Measurements from ENCODE around the gene ICAM1. TPM values are rescaled to one million over a fixed set of nuclear protein-coding genes. Genes with fewer than 3 reads are reported as not detected.
"Not testable (repeated sequence)": the region's sequence is repeated elsewhere in the genome, so short reads cannot be mapped to it uniquely, and the experiment has no call there.

The ICAM1 gene
- total RNA-seq, 5 donors from 2014 or later (not counting 1 experiment from before 2014, with no cell fraction given), result 4.2 to 11.0 (median 5.9) TPM

DNA sequence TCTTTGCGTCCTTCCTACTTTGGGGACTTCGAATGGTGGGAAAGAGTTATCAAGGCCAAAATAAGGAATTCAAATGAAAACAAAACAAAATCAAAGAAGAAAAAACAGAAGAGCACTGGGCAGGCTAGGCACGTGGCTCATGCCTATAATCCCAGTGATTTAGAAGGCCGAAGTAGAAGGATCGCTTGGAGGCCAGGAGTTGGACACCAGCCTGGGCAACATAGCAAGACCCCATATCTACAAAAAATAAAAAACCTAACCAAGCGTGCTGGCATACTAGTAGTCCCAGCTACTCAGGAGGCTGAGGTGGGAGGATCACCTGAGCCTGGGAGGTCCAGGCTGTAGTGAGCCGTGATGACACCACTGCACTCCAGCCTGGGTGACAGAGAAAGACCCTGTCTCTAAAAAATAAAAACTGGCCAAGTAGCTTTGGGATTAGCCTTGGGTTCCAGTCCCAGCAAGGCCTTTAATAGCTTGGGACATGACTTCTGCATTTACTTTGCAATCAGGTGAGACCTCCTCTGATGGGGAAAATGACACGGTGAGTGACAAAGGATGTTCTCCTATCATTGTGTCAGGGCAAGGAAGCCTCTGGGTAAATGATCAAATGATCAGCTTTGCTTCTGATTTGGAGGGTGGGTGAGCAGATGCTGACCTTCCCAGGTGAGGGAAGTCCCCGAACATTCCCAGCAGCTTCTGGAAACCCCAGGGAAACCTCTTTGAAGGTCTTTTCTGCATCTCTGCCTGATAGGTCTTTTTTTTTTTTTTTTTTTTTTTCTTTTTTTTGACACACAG lies 7.1 kb downstream of the ICAM1 start:
- H3K27me3 ChIP-seq (replicated peaks in 1 of 2; ENCODE audit: control insufficient read depth in 2 of 2, extremely low read depth in 1 of 2, insufficient read depth in 2 of 2, low read length in 1 of 2), result no peaks in the 10 kb centered on the region
- 95% methylated on average over 5 of the region's 9 CpGs for WGBS (ENCODE audit: insufficient coverage)
- H3K4me1 ChIP-seq (ENCODE audit: control insufficient read depth in 1 of 2, extremely low read depth in 1 of 2, insufficient read depth in 2 of 2, low read length in 2 of 2), result peaks cover 0 to 11% of the 10 kb centered on the region in 2 experiments
- POLR2A ChIA-PET, result interaction anchor here (0.7 to 1.0 kb wide), 2 partner anchors 8 to 10 kb away, joined by 3 to 13 read pairs; no protein-coding TSS in a partner anchor
- peaks cover 14% of the 10 kb centered on the region for H3K36me3 Mint-ChIP-seq
- no peaks in the 10 kb centered on the region for H3K9me3 ChIP-seq
- no peak for ATAC-seq (replicated peaks in 1 of 4)
- no peak overlapping the region for H3K27ac ChIP-seq (ENCODE audit: low read length)
- H3K9me3 Mint-ChIP-seq, result no peaks in the 10 kb centered on the region
- no peak overlapping the region for H3K27ac Mint-ChIP-seq
- H3K4me3 Mint-ChIP-seq, result no peak overlapping the region
- H3K36me3 ChIP-seq (ENCODE audit: control insufficient read depth in 2 of 2, extremely low read depth in 1 of 2, insufficient read depth in 1 of 2, low read length in 1 of 2), result peaks cover 0 to 18% of the 10 kb centered on the region in 2 donors
- no peak overlapping the region for H3K4me3 ChIP-seq (ENCODE audit: control insufficient read depth in 1 of 2, extremely low read depth in 1 of 2, low read length in 1 of 2)
- H3K4me1 Mint-ChIP-seq, result peaks cover 11 to 14% (median 13%) of the 10 kb centered on the region in 3 donors
- no peak for DNase-seq
- H3K27me3 Mint-ChIP-seq, result no peaks in the 10 kb centered on the region
- CTCF ChIA-PET, result interaction anchor here in 1 of 2 donors (0.5 kb wide), 1 partner anchor 286 kb away, joined by 3 read pairs; no protein-coding TSS in a partner anchor

- Mint-ChIP-seq H3K27me3 (no peaks in the 10 kb centered on the region), H3K36me3 (peaks cover 18% of the 10 kb centered on the region), H3K4me3 (no peak overlapping the region), H3K4me1 (peaks cover 10 to 14% (median 11%) of the 10 kb centered on the region in 3 donors), H3K9me3 (no peaks in the 10 kb centered on the region), H3K27ac (peak overlapping the region in 1 of 2 donors; percentile 34)
- POLR2A ChIA-PET, result interaction anchor here in 1 of 2 donors (1.0 kb wide), 1 partner anchor 9 kb away, joined by 3 read pairs; no protein-coding TSS in a partner anchor
- no peak overlapping the region for H3K4me3 ChIP-seq (ENCODE audit: control insufficient read depth in 1 of 2, extremely low read depth in 1 of 2, low read length in 1 of 2)
- no peak overlapping the region for H3K27ac ChIP-seq (ENCODE audit: low read length)
- H3K4me1 ChIP-seq (ENCODE audit: control insufficient read depth in 1 of 2, extremely low read depth in 1 of 2, insufficient read depth in 2 of 2, low read length in 2 of 2), result peaks cover 0 to 11% of the 10 kb centered on the region in 2 experiments
- H3K36me3 ChIP-seq (ENCODE audit: control insufficient read depth in 2 of 2, extremely low read depth in 1 of 2, insufficient read depth in 1 of 2, low read length in 1 of 2), result peaks cover 0 to 27% of the 10 kb centered on the region in 2 donors
- no peak for DNase-seq
- CTCF ChIA-PET, result interaction anchor here in 1 of 2 donors (0.5 to 1.7 kb wide), 2 partner anchors 8 to 285 kb away, joined by 3 to 6 read pairs; partner anchors contain the start of gene ICAM1
- no peak for ATAC-seq (replicated peaks in 1 of 4)
- WGBS (ENCODE audit: insufficient coverage), result 91% methylated on average over 1 of the region's 1 CpG
- no peaks in the 10 kb centered on the region for H3K9me3 ChIP-seq
- H3K27me3 ChIP-seq (replicated peaks in 1 of 2; ENCODE audit: control insufficient read depth in 2 of 2, extremely low read depth in 1 of 2, insufficient read depth in 2 of 2, low read length in 1 of 2), result no peaks in the 10 kb centered on the region
Measured at GRCh38 chr19:10278935-10279334, 8.0 kb downstream of the ICAM1 start.

DNA sequence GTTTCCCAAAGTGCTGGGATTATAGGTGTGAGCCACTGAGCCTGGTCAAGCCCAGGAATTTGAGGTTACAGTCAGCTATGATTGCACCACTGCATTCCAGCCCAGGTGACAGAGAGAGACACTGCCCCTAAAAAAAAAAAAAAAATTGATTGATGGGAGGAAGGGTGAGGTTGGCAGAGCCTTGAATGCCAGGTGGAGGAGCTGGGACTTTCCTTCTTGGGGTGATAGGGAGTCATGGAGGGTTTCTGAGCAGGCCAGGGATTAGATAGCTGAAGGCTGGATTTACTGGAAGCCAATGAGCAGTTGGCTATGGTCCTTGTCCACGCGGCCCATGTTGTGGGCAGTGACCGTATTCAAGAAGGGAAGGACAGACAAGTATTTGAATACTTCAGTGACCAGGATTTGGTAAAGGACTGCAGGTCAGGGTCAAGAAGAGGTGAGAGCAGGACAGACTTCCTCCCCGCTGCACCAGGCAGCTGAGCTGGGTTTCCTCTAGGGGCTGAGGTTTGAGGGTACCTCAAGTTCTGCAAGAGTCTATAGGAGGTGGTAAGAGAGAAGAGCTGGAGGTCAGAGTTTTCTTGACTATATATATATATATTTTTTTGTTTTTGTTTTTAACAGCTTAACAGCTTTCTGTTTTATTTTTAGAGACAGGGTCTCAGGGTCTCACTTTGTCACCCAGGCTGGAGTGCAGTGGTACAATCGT lies 9.0 kb downstream of the ICAM1 start:
- no peak overlapping the region for H3K4me3 Mint-ChIP-seq
- peak overlapping the region in 1 of 2 donors; percentile 13 for H3K27ac Mint-ChIP-seq
- no peak for DNase-seq
- peaks cover 19% of the 10 kb centered on the region for H3K36me3 Mint-ChIP-seq
- ChIA-PET POLR2A (interaction anchor here in 1 of 2 donors (0.6 to 1.6 kb wide), 2 partner anchors 8 to 68 kb away, joined by 9 to 11 read pairs; partner anchors contain the start of gene ICAM1), CTCF (interaction anchor here in 1 of 2 donors (0.5 to 1.7 kb wide), 8 partner anchors 9 to 152 kb away, joined by 3 to 9 read pairs (median 4); partner anchors contain the start of genes ICAM1 and TYK2)
- WGBS (ENCODE audit: insufficient coverage), result 69% methylated on average over 3 of the region's 5 CpGs
- no peak for ATAC-seq (replicated peaks in 1 of 4)
- no peaks in the 10 kb centered on the region for H3K9me3 Mint-ChIP-seq
- no peaks in the 10 kb centered on the region for H3K27me3 Mint-ChIP-seq
- no peak overlapping the region for H3K27ac ChIP-seq (ENCODE audit: low read length)
- no peak overlapping the region for H3K4me3 ChIP-seq (ENCODE audit: control insufficient read depth in 1 of 2, extremely low read depth in 1 of 2, low read length in 1 of 2)
- no peaks in the 10 kb centered on the region for H3K9me3 ChIP-seq
- H3K4me1 ChIP-seq (ENCODE audit: control insufficient read depth in 1 of 2, extremely low read depth in 1 of 2, insufficient read depth in 2 of 2, low read length in 2 of 2), result peaks cover 0 to 11% of the 10 kb centered on the region in 2 experiments
- peaks cover 7 to 10% (median 9%) of the 10 kb centered on the region in 3 donors for H3K4me1 Mint-ChIP-seq
- H3K27me3 ChIP-seq (replicated peaks in 1 of 2; ENCODE audit: control insufficient read depth in 2 of 2, extremely low read depth in 1 of 2, insufficient read depth in 2 of 2, low read length in 1 of 2), result no peaks in the 10 kb centered on the region
- H3K36me3 ChIP-seq (ENCODE audit: control insufficient read depth in 2 of 2, extremely low read depth in 1 of 2, insufficient read depth in 1 of 2, low read length in 1 of 2), result peaks cover 0 to 32% of the 10 kb centered on the region in 2 donors

- peaks cover 17 to 24% (median 21%) of the 10 kb centered on the region in 3 donors for H3K4me1 Mint-ChIP-seq
- POLR2A ChIA-PET; H3K27ac Mint-ChIP-seq; H3K4me3 ChIP-seq (ENCODE audit: control insufficient read depth in 1 of 2, extremely low read depth in 1 of 2, low read length in 1 of 2); H3K9me3 Mint-ChIP-seq; DNase-seq; ATAC-seq (replicated peaks in 1 of 4); H3K4me3 Mint-ChIP-seq; H3K27ac ChIP-seq (ENCODE audit: low read length); H3K27me3 ChIP-seq (replicated peaks in 1 of 2; ENCODE audit: control insufficient read depth in 2 of 2, extremely low read depth in 1 of 2, insufficient read depth in 2 of 2, low read length in 1 of 2); H3K27me3 Mint-ChIP-seq; H3K9me3 ChIP-seq: not testable (repeated sequence)
- no CpG with 5 or more reads among the region's 5 CpGs for WGBS (ENCODE audit: insufficient coverage)
- CTCF ChIA-PET, result interaction anchor here in 1 of 2 donors (0.7 kb wide), 1 partner anchor 108 kb away, joined by 4 read pairs; no protein-coding TSS in a partner anchor
- H3K36me3 ChIP-seq (ENCODE audit: control insufficient read depth in 2 of 2, extremely low read depth in 1 of 2, insufficient read depth in 1 of 2, low read length in 1 of 2), result peaks cover 0 to 35% of the 10 kb centered on the region in 2 donors
- peaks cover 32% of the 10 kb centered on the region for H3K36me3 Mint-ChIP-seq
- peaks cover 3 to 22% of the 10 kb centered on the region in 2 experiments for H3K4me1 ChIP-seq (ENCODE audit: control insufficient read depth in 1 of 2, extremely low read depth in 1 of 2, insufficient read depth in 2 of 2, low read length in 2 of 2)
Measured at GRCh38 chr19:10282043-10282442, 11.1 kb downstream of the ICAM1 start.

- peaks cover 8 to 36% of the 10 kb centered on the region in 2 experiments for H3K4me1 ChIP-seq (ENCODE audit: control insufficient read depth in 1 of 2, extremely low read depth in 1 of 2, insufficient read depth in 2 of 2, low read length in 2 of 2)
Measured at GRCh38 chr19:10283301-10284064, 12.6 kb downstream of the ICAM1 start.

More at GRCh38 chr19:10283301-10284064, 12.6 kb downstream of the ICAM1 start:
- WGBS (ENCODE audit: insufficient coverage), result 91% methylated on average over 15 of the region's 23 CpGs
- H3K27ac Mint-ChIP-seq, result no peak overlapping the region
- ATAC-seq (replicated peaks in 1 of 4) (no peak), DNase-seq (no peak)
- H3K4me3 ChIP-seq (ENCODE audit: control insufficient read depth in 1 of 2, extremely low read depth in 1 of 2, low read length in 1 of 2), result no peak overlapping the region
- H3K36me3 Mint-ChIP-seq, result peaks cover 32% of the 10 kb centered on the region
- peaks cover 0 to 21% of the 10 kb centered on the region in 2 experiments for H3K27me3 ChIP-seq (replicated peaks in 1 of 2; ENCODE audit: control insufficient read depth in 2 of 2, extremely low read depth in 1 of 2, insufficient read depth in 2 of 2, low read length in 1 of 2)
- CTCF ChIA-PET, result interaction anchor here in 1 of 2 donors (0.6 kb wide), 1 partner anchor 120 kb away, joined by 3 read pairs; no protein-coding TSS in a partner anchor
- H3K4me3 Mint-ChIP-seq, result no peak overlapping the region
- peaks cover 0 to 10% of the 10 kb centered on the region in 2 donors for H3K27me3 Mint-ChIP-seq
- H3K9me3 Mint-ChIP-seq, result no peaks in the 10 kb centered on the region
- peaks cover 0 to 35% of the 10 kb centered on the region in 2 donors for H3K36me3 ChIP-seq (ENCODE audit: control insufficient read depth in 2 of 2, extremely low read depth in 1 of 2, insufficient read depth in 1 of 2, low read length in 1 of 2)
- no peaks in the 10 kb centered on the region for H3K9me3 ChIP-seq
- H3K4me1 Mint-ChIP-seq, result peaks cover 28 to 36% (median 32%) of the 10 kb centered on the region in 3 donors
- POLR2A ChIA-PET, result interaction anchor here in 1 of 2 donors (0.5 kb wide), 1 partner anchor 104 kb away, joined by 4 read pairs; no protein-coding TSS in a partner anchor
- H3K27ac ChIP-seq (ENCODE audit: low read length), result no peak overlapping the region

Data from T-cell (primary cell).